ENCODE measurements around the gene PPIC.
A peak's percentile ranks its signal among the peaks of the same experiment; 100 is the strongest.

PPIC gene

DNA sequence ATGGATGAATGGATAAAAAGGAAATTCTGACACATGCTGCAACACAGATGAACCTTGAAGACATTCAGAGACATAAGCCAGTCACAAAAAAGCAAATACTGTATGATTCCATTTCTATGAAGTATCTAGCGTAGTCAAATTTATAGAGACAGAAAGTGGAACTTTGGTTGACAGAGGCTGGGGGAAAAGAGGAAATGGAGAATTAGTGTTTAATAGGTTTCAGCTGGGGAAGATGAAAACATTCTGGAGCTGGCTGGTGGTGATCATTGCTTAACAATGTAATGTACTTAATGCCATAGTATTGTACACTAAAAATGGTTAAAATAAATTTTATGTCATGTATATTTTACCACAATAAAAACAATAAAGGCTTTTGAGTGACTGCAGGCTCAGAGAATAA is 24.2 kb downstream of the PPIC start:
- TF ChIP-seq CTCF (IDR thresholded peaks at IDR 0.05; ENCODE audit: low read length, missing control alignments): no peak
- no peak for DNase-seq (ENCODE audit: low read depth)
- no peak overlapping the region for H3K4me3 ChIP-seq (replicated peaks; ENCODE audit: low read depth, low read length)

GRCh38 chr5:123007754-123008153 is 28.8 kb downstream of the PPIC start:
- no peak for TF ChIP-seq CTCF (IDR thresholded peaks at IDR 0.05; ENCODE audit: low read length, missing control alignments)
- no peak overlapping the region for H3K4me3 ChIP-seq (replicated peaks; ENCODE audit: low read depth, low read length)
- DNase-seq (ENCODE audit: low read depth): no peak

GRCh38 chr5:123007182-123007581 is 29.3 kb downstream of the PPIC start:
- no peak for TF ChIP-seq CTCF (IDR thresholded peaks at IDR 0.05; ENCODE audit: low read length, missing control alignments)
- H3K4me3 ChIP-seq (replicated peaks; ENCODE audit: low read depth, low read length): no peak overlapping the region
- DNase-seq (ENCODE audit: low read depth): no peak

GRCh38 chr5:123001808-123002207 is 34.7 kb downstream of the PPIC start:
- no peak for DNase-seq (ENCODE audit: low read depth)
- no peak overlapping the region for H3K4me3 ChIP-seq (replicated peaks; ENCODE audit: low read depth, low read length)
- no peak for TF ChIP-seq CTCF (IDR thresholded peaks at IDR 0.05; ENCODE audit: low read length, missing control alignments)

DNA sequence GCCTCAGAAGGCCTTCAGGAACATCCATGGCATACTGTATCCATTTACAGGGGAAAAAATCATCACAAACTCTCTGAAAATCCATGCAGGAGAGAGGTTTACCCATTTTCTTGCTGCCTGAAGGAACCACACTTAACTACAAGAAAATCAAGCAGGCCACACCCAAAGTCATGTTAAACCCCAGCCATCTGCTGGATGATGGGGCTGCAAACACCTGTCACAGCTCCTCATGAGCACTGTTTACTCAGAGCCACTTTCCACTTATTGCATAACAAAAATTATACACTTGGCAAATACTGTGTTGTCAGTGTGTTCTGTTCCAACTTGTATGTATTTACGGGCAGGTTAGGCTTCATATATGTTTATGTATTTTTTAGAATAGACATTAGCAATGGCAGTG is 35.8 kb downstream of the PPIC start:
- no peak for TF ChIP-seq CTCF (IDR thresholded peaks at IDR 0.05; ENCODE audit: low read length, missing control alignments)
- no peak for DNase-seq (ENCODE audit: low read depth)
- no peak overlapping the region for H3K4me3 ChIP-seq (replicated peaks; ENCODE audit: low read depth, low read length)

DNA sequence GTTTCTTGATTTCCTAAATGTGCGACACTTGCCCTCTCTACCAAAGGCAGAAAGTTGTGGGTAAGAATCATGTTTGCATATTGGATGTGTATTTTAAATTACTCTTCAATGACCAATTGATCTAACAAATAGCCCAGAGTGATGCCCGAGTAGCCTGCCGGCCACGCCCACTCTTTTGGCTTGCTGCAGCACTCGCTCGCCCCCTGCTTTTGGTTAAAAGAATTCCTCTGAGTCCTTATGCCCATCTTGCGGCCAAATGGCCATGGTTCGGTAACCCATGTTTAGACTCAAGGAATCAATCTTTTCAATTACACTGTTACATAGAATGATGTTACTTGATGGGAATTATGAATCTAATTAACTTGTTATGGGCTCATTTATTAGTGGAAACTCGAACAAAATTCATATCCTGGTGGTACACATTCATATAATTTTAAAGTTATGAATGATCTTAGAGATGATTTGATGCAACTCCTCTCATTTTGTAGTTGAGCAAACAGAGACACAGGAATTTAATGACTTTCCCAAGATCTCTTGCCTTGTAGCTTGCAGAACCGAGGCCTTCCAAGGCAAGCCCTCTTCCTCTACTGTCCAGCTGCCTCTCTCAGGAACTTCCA is 36.5 kb downstream of the PPIC start:
- H3K4me3 ChIP-seq (replicated peaks; ENCODE audit: low read depth, low read length): no peak overlapping the region
- TF ChIP-seq CTCF (IDR thresholded peaks at IDR 0.05; ENCODE audit: low read length, missing control alignments): peak; percentile 43
- DNase-seq (ENCODE audit: low read depth): peak; percentile 51

GRCh38 chr5:122997294-122997693 is 39.2 kb downstream of the PPIC start:
- no peak for DNase-seq (ENCODE audit: low read depth)
- H3K4me3 ChIP-seq (replicated peaks; ENCODE audit: low read depth, low read length): no peak overlapping the region
- TF ChIP-seq CTCF (IDR thresholded peaks at IDR 0.05; ENCODE audit: low read length, missing control alignments): no peak

Data from fibroblast of pulmonary artery (primary cell).